Uterus (tissue), 4 donors: ENCODE data around the gene FMNL3. TPM values are rescaled to one million over a fixed set of nuclear protein-coding genes. Genes with fewer than 3 reads are reported as not detected.

Experiments used
- DNase-seq, 2 donors: peaks; one replicate each; pipeline ENCODE4 v3.0.0-alpha.2; 2019 to 2020
- H3K27ac ChIP-seq, 2 donors: fragments of 200-600 bp; sonication (generic); 1 replicate in 1 of 2; 2 replicates in 1 of 2; pipeline ENCODE4 v1.5.1; 2016 to 2018
- H3K27me3 ChIP-seq, 2 donors: fragments of 200-600 bp; sonication (generic); one replicate each; pipeline ENCODE4 v1.5.1; 2018 to 2019; ENCODE audit warnings: control low read depth in 1 of 2
- H3K36me3 ChIP-seq, 2 donors: fragments of 200-600 bp; sonication (generic); one replicate each; pipeline ENCODE4 v1.5.1; 2019; ENCODE audit warnings: control low read depth in 1 of 2
- H3K4me1 ChIP-seq, 2 donors: fragments of 200-600 bp; sonication (generic); one replicate each; pipeline ENCODE4 v1.5.1; 2018 to 2019; ENCODE audit warnings: control low read depth in 1 of 2
- H3K4me3 ChIP-seq, 2 donors: fragments of 200-600 bp; sonication (generic); 1 replicate in 1 of 2; 2 replicates in 1 of 2; pipeline ENCODE4 v1.5.1; 2018 to 2019; ENCODE audit warnings: mild to moderate bottlenecking in 1 of 2
- H3K9me3 ChIP-seq, 2 donors: fragments of 200-600 bp; sonication (generic); one replicate each; pipeline ENCODE4 v1.5.1; 2019; ENCODE audit warnings: control low read depth in 1 of 2
- POLR2A ChIP-seq, 2 donors: fragments of 450-650 bp; IDR thresholded peaks; one replicate each; pipeline ENCODE4 v1.6.1; 2016; ENCODE audit warnings: antibody characterized with exemption in 2 of 2, mild to moderate bottlenecking in 1 of 2, moderate library complexity in 1 of 2
- intact Hi-C: fragments of 100-400 bp; cut with DNase I; formaldehyde crosslinking; loops from one replicate; pipeline ENCODE4 v1.15.1; 2023; ENCODE audit warnings: low total_unique reads
- total RNA-seq, 4 donors: library from RNA; depleted of rRNA in 3 of 4; stranded (reverse); fragments of >200 nt in 3 of 4; gene quantifications; one replicate each; pipeline versions ENCODE4 v1.1.0 to v1.2.4, GENCODE V29; 2014 to 2023
- TF ChIP-seq, protein P1 (sequence below), 4 experiments: fragments of 200-600 bp in 2 of 4; fragments of 450-650 bp in 2 of 4; sonication (generic) in 2 of 4; IDR thresholded peaks; one replicate each; pipeline ENCODE4 v1.5.1; 2016 to 2019; ENCODE audit warnings: antibody characterized with exemption in 4 of 4, mild to moderate bottlenecking in 2 of 4, moderate library complexity in 1 of 4
- donor health status: DM: yes; HTN: yes; CAD: no.

The FMNL3 gene
- total RNA-seq, 4 donors from 2014 or later = 3.3 to 45.7 (median 20.4) TPM

DNA sequence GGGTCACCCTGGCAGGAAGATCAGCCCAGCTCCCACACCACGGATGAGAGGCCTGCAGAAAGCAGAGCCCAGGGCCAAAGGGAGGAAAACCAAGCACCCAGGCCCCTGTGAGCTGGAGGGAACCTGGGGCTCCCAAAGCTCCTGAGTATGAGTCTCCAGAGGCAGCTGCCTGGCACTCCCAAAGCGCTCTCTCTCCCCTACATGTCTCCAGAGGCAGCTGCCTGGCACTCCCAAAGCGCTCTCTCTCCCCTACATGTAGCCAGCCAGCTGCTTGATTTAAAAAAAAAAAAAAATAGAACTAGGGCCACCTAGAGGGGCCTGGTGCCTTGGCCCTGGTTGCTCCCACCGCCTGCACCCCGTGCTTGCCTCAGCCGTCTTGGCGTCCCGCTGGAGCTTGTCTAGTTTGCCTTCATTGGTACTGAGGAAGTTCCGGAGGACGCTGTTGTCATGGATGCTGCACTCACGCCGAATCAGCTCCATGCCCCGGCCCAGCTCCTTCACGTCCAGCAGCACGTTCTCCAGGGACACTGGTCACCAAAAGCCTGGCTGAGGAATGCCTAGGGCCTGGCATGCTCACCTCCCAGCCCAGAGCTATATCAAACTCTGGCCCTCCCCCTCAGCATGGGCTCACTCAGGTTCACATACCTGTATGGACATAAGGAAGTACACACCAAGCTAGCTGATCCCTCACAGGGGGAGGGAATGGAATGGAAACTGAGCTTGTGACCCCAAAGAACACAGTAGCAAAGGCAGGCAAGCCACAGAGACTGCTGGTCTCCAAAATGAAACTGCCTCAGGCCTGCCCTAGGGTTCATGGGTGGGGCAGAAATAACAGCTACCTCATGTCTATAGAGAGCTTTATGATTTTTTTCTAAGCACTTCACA lies 59.1 kb downstream of the FMNL3 start:
- intact Hi-C loops = no loop called here
- DNase-seq = no peak
- no peak for TF ChIP-seq POLR2A (IDR thresholded peaks at IDR 0.05)
- TF ChIP-seq, protein P1, sequence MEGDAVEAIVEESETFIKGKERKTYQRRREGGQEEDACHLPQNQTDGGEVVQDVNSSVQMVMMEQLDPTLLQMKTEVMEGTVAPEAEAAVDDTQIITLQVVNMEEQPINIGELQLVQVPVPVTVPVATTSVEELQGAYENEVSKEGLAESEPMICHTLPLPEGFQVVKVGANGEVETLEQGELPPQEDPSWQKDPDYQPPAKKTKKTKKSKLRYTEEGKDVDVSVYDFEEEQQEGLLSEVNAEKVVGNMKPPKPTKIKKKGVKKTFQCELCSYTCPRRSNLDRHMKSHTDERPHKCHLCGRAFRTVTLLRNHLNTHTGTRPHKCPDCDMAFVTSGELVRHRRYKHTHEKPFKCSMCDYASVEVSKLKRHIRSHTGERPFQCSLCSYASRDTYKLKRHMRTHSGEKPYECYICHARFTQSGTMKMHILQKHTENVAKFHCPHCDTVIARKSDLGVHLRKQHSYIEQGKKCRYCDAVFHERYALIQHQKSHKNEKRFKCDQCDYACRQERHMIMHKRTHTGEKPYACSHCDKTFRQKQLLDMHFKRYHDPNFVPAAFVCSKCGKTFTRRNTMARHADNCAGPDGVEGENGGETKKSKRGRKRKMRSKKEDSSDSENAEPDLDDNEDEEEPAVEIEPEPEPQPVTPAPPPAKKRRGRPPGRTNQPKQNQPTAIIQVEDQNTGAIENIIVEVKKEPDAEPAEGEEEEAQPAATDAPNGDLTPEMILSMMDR (IDR thresholded peaks at IDR 0.05) = no peak
- H3K4me1 ChIP-seq = no peaks in the 10 kb centered on the region
- no peaks in the 10 kb centered on the region for H3K36me3 ChIP-seq
- H3K9me3 ChIP-seq = no peaks in the 10 kb centered on the region
- H3K4me3 ChIP-seq = no peak overlapping the region
- H3K27ac ChIP-seq = peak overlapping the region; percentile 12 to 51
- H3K27me3 ChIP-seq = no peaks in the 10 kb centered on the region

DNA sequence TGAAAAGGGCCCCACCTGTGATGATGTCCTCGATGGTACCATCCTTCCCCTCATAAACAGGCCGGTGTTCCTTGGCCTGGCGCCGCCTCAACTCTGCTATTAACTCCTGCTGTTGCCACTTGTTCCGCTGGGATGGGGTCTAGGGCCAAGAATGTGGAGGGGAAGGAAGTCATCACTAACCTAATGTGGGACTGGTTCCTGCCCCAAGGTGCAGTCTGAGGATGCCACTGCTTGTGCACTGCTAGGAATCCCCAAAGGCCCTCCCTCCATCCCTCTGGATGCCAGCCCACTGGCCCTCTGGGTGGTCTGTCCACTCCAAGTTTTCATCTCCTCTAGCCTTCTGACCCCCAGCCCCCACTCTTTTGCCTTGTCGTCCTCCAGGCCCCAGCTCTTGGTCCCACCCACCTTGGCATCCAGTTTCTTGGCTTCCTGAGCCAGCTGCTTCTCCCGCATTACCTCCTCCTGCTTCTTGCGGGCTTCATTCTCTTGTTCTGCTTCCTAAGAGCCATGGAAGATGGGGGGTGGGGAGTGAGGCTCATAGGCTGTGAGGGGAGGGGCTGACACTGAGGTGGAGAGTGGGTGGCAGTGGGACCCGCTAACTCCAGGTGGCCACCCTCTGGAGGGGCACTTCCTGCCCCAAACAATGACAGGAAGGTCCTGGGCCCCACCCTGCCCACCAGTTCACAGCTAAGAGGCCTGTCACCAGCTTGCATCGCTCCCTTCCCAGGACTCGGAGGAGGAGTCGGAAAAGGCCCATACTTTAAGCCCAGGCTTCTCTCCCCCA lies 60.1 kb downstream of the FMNL3 start:
- H3K4me3 ChIP-seq = no peak overlapping the region
- intact Hi-C loops = no loop called here
- H3K27ac ChIP-seq = peak overlapping the region; percentile 12 to 51
- no peaks in the 10 kb centered on the region for H3K4me1 ChIP-seq
- DNase-seq = no peak
- H3K27me3 ChIP-seq = no peaks in the 10 kb centered on the region
- no peak for TF ChIP-seq POLR2A (IDR thresholded peaks at IDR 0.05)
- TF ChIP-seq, protein P1 (IDR thresholded peaks at IDR 0.05) = no peak
- H3K9me3 ChIP-seq = no peaks in the 10 kb centered on the region
- H3K36me3 ChIP-seq = no peaks in the 10 kb centered on the region

GRCh38 chr12:49646331-49646830 lies 60.8 kb downstream of the FMNL3 start:
- peak overlapping the region in 1 of 2 donors; percentile 51 for H3K27ac ChIP-seq
- no peak for DNase-seq
- H3K27me3 ChIP-seq = no peaks in the 10 kb centered on the region
- no peaks in the 10 kb centered on the region for H3K9me3 ChIP-seq
- H3K36me3 ChIP-seq = no peaks in the 10 kb centered on the region
- no peak overlapping the region for H3K4me3 ChIP-seq
- intact Hi-C loops = no loop called here
- TF ChIP-seq, protein P1 (IDR thresholded peaks at IDR 0.05) = no peak
- no peak for TF ChIP-seq POLR2A (IDR thresholded peaks at IDR 0.05)
- no peaks in the 10 kb centered on the region for H3K4me1 ChIP-seq

DNA sequence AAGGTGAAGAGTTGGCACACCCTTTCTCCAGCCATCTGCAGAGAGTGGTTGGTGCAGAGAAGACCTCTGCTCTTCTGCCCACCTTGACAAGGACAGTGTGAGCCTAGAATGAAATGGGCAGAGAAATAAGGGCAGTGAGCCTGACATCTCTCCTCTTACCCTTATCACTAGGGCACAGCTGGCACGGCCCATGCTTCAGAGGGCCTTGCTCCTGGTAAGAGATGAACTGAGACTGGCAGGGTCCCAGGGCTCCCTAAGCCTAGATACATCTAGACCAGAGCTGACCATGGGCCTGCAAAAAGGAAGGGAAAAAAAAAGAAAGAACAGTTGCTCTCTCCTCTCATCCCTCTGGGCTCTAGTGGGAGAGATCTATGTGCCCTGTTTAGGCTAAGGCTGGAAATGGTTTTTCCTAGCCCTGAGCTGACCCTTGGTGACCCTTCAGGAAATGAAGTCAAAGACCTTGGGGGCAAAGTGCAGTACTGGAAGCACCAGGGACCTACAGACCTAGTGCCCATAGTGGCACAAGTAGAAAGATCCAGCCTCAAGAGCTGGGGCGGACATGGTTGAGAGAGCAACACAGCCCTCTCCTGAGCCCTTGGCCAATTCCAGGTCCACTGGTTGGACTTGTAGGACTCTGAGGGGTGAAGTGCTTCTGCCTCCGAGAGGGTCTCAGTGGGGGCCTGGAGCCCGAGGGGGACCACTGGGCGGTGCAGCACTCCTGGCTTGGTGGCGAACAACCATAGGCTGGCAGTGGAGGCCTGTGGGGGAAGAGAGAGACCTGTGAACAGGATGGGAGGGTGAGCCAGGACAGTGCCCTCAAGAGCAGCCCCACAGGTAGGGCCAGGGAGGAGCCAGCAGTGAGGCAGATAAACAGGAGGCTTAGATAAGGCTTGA lies 61.8 kb downstream of the FMNL3 start:
- H3K4me1 ChIP-seq = no peaks in the 10 kb centered on the region
- peak overlapping the region in 1 of 2 donors; percentile 38 for H3K27ac ChIP-seq
- no peaks in the 10 kb centered on the region for H3K9me3 ChIP-seq
- no peak for DNase-seq
- H3K27me3 ChIP-seq = no peaks in the 10 kb centered on the region
- intact Hi-C loops = loop anchor here (2.0 kb wide), 1 partner anchor 61 kb away; the partner anchor contains the start of gene FMNL3
- H3K36me3 ChIP-seq = no peaks in the 10 kb centered on the region
- no peak overlapping the region for H3K4me3 ChIP-seq
- TF ChIP-seq POLR2A (IDR thresholded peaks at IDR 0.05) = no peak
- TF ChIP-seq, protein P1 (IDR thresholded peaks at IDR 0.05) = no peak
